Progenitor cell of endocrine pancreas (in vitro differentiated cells): Measurements from ENCODE around the gene C2orf80. TPM values are rescaled to one million over a fixed set of nuclear protein-coding genes. Genes with fewer than 3 reads are reported as not detected.

Experiments used
- DNase-seq: peaks from one replicate; pipeline ENCODE4 v3.0.0; 2021; ENCODE audit warnings: low spot score; ENCODE audit not compliant: unreplicated experiment
- H3K27ac Mint-ChIP-seq: 2 replicates; pipeline ENCODE4 v1.8.0; 2021; ENCODE audit warnings: mild to moderate bottlenecking, moderate library complexity, mixed read lengths
- H3K27me3 Mint-ChIP-seq: 2 replicates; pipeline ENCODE4 v1.8.0; 2021; ENCODE audit warnings: mixed read lengths
- H3K36me3 Mint-ChIP-seq: 2 replicates; pipeline ENCODE4 v1.8.0; 2022; ENCODE audit warnings: mixed read lengths; ENCODE audit not compliant: insufficient read depth
- H3K4me1 Mint-ChIP-seq: 2 replicates; pipeline ENCODE4 v1.8.0; 2021; ENCODE audit warnings: low read depth, mixed read lengths
- H3K4me3 Mint-ChIP-seq: 2 replicates; pipeline ENCODE4 v1.8.0; 2021; ENCODE audit warnings: low read depth, mild to moderate bottlenecking, moderate library complexity, mixed read lengths
- H3K9me3 Mint-ChIP-seq: 2 replicates; pipeline ENCODE4 v1.8.0; 2021; ENCODE audit warnings: low read depth, mixed read lengths
- total RNA-seq: library from RNA; stranded (reverse); gene quantifications from 2 replicates; pipeline ENCODE4 v1.2.1, GENCODE V29; 2021
- TF ChIP-seq, protein P1 (sequence below): fragments of 200-600 bp; sonication (generic); IDR thresholded peaks from one replicate; pipeline ENCODE4 v1.5.0; 2021; ENCODE audit warnings: antibody characterized with exemption, mild to moderate bottlenecking; ENCODE audit not compliant: unreplicated experiment

C2orf80 gene
- total RNA-seq, 1 donor from 2014 or later = not detected

DNA sequence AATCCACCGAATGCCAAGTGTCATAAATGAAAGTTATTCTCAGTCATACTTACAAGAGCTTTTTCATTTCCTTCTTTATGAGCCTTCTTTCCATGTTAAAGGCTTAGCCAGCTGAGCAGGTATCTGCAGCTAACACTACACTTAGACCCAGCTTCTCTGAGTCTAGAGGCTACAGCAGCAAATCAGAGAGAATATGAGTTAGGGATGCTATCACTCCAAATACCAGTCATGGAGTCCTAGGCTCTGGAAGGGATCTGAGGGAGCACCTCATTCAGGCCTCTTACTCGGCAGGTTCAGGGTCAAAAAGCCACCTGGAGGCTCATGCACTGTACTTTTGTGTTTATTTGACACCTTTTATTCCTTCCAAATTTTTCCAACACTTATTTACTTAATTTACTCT, 2.9 kb downstream of the C2orf80 start:
- DNase-seq = no peak
- Mint-ChIP-seq H3K4me3 (no peak overlapping the region), H3K27ac (no peak overlapping the region), H3K4me1 (peaks cover 20% of the 10 kb centered on the region), H3K9me3 (no peaks in the 10 kb centered on the region), H3K36me3 (no peaks in the 10 kb centered on the region), H3K27me3 (no peaks in the 10 kb centered on the region)
- TF ChIP-seq, protein P1, sequence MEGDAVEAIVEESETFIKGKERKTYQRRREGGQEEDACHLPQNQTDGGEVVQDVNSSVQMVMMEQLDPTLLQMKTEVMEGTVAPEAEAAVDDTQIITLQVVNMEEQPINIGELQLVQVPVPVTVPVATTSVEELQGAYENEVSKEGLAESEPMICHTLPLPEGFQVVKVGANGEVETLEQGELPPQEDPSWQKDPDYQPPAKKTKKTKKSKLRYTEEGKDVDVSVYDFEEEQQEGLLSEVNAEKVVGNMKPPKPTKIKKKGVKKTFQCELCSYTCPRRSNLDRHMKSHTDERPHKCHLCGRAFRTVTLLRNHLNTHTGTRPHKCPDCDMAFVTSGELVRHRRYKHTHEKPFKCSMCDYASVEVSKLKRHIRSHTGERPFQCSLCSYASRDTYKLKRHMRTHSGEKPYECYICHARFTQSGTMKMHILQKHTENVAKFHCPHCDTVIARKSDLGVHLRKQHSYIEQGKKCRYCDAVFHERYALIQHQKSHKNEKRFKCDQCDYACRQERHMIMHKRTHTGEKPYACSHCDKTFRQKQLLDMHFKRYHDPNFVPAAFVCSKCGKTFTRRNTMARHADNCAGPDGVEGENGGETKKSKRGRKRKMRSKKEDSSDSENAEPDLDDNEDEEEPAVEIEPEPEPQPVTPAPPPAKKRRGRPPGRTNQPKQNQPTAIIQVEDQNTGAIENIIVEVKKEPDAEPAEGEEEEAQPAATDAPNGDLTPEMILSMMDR = no peak

DNA sequence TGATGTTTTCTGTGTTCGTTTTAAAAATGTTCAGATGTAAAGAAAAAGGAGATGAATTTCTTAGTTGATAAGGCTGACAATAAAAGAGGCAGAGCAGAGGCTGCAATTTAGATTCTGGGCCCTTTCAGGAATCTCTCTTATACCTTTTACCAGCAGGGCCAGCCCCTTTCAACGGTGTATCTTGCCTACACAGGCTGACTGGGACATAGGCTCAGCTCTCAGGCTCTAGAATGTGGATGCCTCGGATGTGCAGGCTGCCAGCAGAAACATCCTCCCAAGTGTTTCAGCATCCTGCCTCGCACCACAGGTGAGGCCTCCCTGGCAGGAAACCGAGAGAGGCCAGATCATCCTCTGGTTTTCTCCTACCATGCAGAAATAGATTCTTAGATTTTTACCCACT, 3.4 kb downstream of the C2orf80 start:
- Mint-ChIP-seq H3K27me3 (no peaks in the 10 kb centered on the region), H3K9me3 (no peaks in the 10 kb centered on the region), H3K4me1 (peaks cover 20% of the 10 kb centered on the region), H3K4me3 (no peak overlapping the region), H3K36me3 (no peaks in the 10 kb centered on the region), H3K27ac (no peak overlapping the region)
- DNase-seq = no peak
- TF ChIP-seq, protein P1 = no peak

DNA sequence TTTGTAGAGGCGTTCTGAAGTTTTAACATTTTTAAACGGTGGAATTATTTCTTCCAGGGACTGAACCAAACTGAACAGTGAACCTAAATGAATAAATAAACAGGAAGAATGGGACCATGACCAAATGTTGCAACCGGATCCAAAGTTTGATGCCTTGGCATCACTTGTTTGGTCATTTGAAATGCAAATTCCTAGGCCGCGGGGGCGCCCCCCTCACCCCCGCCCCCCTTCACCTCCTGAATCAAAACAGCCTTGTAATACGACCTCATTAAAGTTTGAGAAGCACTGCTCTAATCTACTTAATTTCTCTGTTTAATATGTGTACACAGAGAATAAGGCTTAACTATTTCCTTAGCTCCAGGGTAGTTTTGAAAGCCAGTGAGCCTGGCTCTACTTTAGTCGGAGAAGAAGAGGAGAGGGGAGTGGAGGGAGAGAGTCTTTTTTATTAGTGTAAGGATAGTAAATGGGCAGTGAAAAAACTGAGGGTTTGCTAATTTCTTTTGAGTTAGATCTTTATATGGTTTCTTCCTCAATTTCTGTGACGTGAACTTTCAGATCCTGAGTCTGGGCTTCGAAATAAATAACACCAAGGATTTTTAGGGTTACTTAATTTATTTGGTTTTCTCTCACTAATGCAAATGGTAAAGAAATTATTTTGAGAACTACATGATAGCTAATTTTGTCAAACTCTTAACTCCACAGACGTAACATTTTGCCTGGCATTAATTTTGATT, 5.7 kb downstream of the C2orf80 start:
- DNase-seq = no peak
- Mint-ChIP-seq H3K27me3 (no peaks in the 10 kb centered on the region), H3K9me3 (no peaks in the 10 kb centered on the region), H3K4me3 (no peak overlapping the region), H3K36me3 (no peaks in the 10 kb centered on the region), H3K27ac (peak overlapping the region; percentile 79), H3K4me1 (peaks cover 20% of the 10 kb centered on the region)
- TF ChIP-seq, protein P1 = no peak

DNA sequence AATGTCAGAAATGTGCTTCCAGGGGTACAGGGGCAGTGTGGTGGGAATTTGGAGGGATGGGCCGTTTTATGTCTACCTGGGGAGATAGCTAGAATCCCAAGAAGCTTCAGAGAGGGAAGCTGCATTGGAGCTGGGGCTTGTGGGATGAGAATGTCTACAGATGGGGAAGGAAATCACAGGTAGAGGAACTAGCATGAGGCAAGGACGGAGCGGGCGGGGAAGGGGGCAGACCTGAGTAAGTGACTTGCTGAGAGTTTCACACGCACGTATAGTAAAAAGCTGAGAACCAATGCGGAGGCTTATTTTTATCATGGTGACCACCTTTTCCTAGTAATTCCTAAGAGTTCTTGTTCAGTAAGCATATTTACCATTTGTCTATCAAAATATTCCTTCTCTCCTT, 6.3 kb downstream of the C2orf80 start:
- Mint-ChIP-seq H3K36me3 (no peaks in the 10 kb centered on the region), H3K27me3 (no peaks in the 10 kb centered on the region), H3K9me3 (no peaks in the 10 kb centered on the region), H3K4me1 (peaks cover 24% of the 10 kb centered on the region), H3K27ac (no peak overlapping the region), H3K4me3 (peak overlapping the region; percentile 18)
- TF ChIP-seq, protein P1 = no peak
- DNase-seq = no peak

DNA sequence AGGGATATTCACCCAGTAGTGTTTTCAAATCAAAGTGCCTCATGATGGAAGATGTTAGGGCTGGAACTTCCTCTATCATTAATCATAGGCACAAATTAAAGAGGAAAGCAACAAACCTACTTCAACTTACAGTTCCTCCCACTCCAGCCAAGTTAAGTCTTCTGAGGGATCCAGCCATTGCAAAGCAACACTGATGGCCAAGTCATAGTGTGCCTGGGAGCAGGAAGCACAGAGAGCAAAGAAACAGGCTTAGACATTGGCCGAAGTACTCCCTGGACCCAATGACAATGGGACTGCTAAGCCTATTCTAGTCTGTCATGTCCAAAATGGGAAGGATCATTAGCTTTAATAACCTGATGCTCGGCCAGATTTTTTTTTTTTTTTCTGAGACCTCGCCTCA, 7.0 kb downstream of the C2orf80 start:
- H3K27ac Mint-ChIP-seq = no peak overlapping the region
- H3K9me3 Mint-ChIP-seq = no peaks in the 10 kb centered on the region
- no peak for DNase-seq
- H3K27me3 Mint-ChIP-seq = no peaks in the 10 kb centered on the region
- H3K4me1 Mint-ChIP-seq = peaks cover 30% of the 10 kb centered on the region
- TF ChIP-seq, protein P1 = no peak
- H3K4me3 Mint-ChIP-seq = no peak overlapping the region
- H3K36me3 Mint-ChIP-seq = no peaks in the 10 kb centered on the region
